ENCODE results near the gene CSF3.

The CSF3 gene

GRCh38 chr17:40064971-40065768 is 49.9 kb downstream of the CSF3 start:
- DNase-seq (ENCODE audit: low read depth, low spot score): no peak
- H3K4me3 ChIP-seq (ENCODE audit: insufficient read length, low read depth): no peak overlapping the region
- no peaks in the 10 kb centered on the region for H3K9me3 ChIP-seq (ENCODE audit: insufficient read depth, low read length)
- peaks cover 7% of the 10 kb centered on the region for H3K27me3 ChIP-seq (ENCODE audit: insufficient read depth, insufficient read length)
- H3K4me1 ChIP-seq (ENCODE audit: insufficient read depth, insufficient read length): peaks cover 49% of the 10 kb centered on the region
- H3K36me3 ChIP-seq (ENCODE audit: insufficient read depth, insufficient read length, low read length): no peaks in the 10 kb centered on the region
- H3K9ac ChIP-seq (ENCODE audit: insufficient read length, low read depth): peak overlapping the region; percentile 53
- TF ChIP-seq SUZ12 (IDR thresholded peaks at IDR 0.05; ENCODE audit: extremely low read depth, insufficient read depth, insufficient read length): no peak
- TF ChIP-seq ZNF274 (IDR thresholded peaks at IDR 0.05; ENCODE audit: low read depth, low read length): no peak
- TF ChIP-seq YY1 (IDR thresholded peaks at IDR 0.05; ENCODE audit: insufficient read depth, insufficient read length): no peak

GRCh38 chr17:40065769-40066510 is 50.7 kb downstream of the CSF3 start:
- Histone ChIP-seq H3K4me1 (ENCODE audit: insufficient read depth, insufficient read length) (peaks cover 54% of the 10 kb centered on the region), H3K27me3 (ENCODE audit: insufficient read depth, insufficient read length) (peaks cover 7% of the 10 kb centered on the region), H3K9ac (ENCODE audit: insufficient read length, low read depth) (no peak overlapping the region), H3K9me3 (ENCODE audit: insufficient read depth, low read length) (no peaks in the 10 kb centered on the region), H3K4me3 (ENCODE audit: insufficient read length, low read depth) (no peak overlapping the region), H3K36me3 (ENCODE audit: insufficient read depth, insufficient read length, low read length) (no peaks in the 10 kb centered on the region)
- TF ChIP-seq SUZ12 (IDR thresholded peaks at IDR 0.05; ENCODE audit: extremely low read depth, insufficient read depth, insufficient read length): no peak
- no peak for DNase-seq (ENCODE audit: low read depth, low spot score)

Data from NT2/D1 (cell line).